ENCODE data around the gene TNFSF4.

The TNFSF4 gene

DNA sequence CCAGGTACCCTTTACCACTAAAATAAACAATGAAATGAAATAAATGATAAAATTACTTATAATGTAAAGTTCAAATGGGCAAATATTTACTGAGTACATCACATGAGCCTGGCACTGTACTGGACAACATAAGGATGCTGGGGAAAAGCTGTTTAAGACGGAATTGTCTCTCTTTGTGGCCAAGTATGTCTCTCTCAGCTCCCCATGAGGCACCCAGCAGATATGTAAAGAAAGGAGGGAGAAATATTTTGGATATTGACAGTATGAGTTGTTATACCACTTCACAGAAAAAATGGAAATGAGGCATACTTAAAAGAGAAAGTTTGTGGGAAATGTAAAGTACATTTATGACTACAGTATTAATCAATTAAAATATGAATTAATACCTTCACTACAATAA lies 1.0 kb upstream of the TNFSF4 start:
- Histone ChIP-seq H3K9ac (ENCODE audit: low read depth, low read length) (no peak overlapping the region), H3K27me3 (ENCODE audit: insufficient read depth, low read length) (peaks cover 44% of the 10 kb centered on the region)

DNA sequence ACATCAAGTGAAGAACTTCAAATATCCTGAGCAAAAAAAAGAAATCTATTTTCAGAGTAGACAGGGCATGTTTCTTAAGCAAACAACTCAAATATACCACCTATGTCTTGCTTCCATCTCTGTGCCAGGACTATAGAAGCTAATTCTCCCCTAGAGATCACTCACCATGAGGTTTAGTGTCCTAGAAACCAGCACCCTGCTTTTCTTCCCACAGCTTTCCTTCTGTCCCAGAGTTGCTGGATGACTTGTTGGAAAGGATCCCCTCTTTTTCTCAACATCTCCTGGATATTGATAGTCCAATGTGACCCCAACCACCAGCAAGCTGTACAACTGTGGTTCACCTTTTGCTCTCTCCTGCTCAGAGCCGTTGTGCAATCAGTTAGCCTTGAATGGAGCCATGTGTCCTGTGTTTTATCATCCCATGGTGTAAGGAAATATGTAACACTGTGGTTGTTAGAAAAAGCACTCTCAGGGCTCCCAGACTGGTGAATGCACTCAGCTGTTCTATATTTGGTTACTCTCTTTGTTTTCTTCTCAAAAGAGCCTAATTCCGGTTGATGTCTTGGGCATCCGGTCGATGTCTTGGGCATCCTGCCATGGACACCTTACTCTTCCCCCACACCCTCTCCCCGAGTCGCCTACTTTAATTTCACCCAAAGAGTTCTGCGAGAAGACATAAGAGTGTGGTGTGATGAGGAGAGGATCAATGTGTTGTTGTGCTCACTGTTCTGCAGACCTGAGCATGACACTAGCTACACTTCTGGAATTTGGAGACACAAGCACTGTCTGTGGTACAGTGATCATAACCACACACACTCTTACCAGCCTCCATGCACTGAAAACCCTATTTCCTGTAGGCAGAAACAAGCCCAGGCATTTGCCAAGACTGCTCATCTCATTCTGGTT lies 1.7 kb downstream of the TNFSF4 start:
- Histone ChIP-seq H3K27me3 (ENCODE audit: insufficient read depth, low read length) (peaks cover 20% of the 10 kb centered on the region), H3K9ac (ENCODE audit: low read depth, low read length) (no peak overlapping the region), H3K4me1 (ENCODE audit: insufficient read depth, low read length) (peaks cover 9% of the 10 kb centered on the region; the same call in 1 of the 2 replicates), H3K27ac (ENCODE audit: low read length) (no peak overlapping the region), H3K9me3 (ENCODE audit: insufficient read depth, low read depth, low read length) (no peaks in the 10 kb centered on the region), H3K4me3 (ENCODE audit: low read length) (no peak overlapping the region), H3K36me3 (ENCODE audit: insufficient read depth, low read depth, low read length) (no peaks in the 10 kb centered on the region)

More for the DNA sequence above, 1.0 kb upstream of the TNFSF4 start:
- no peaks in the 10 kb centered on the region for H3K9me3 ChIP-seq (ENCODE audit: insufficient read depth, low read depth, low read length)
- H3K4me3 ChIP-seq (ENCODE audit: low read length), result no peak overlapping the region
- H3K36me3 ChIP-seq (ENCODE audit: insufficient read depth, low read depth, low read length), result no peaks in the 10 kb centered on the region
- H3K4me1 ChIP-seq (ENCODE audit: insufficient read depth, low read length), result peaks cover 2% of the 10 kb centered on the region; the same call in 1 of the 2 replicates
- H3K27ac ChIP-seq (ENCODE audit: low read length), result no peak overlapping the region

DNA sequence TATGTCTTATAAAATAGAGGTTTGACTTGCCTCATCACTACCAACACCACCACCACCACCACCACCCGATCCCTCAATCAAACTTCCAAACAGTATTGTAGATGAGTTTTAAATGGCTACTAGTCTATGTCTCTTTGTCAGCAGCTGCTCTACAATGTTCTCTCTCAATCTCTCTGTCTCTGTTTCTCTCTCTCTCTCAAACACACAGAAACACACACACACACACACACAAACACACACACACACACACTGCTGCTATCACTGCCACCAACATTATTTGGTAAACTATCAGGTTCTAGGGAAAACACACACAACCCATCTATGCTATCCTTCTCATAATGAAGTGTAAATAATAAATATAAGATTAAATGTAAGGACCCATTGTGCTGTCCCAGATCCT lies 2.4 kb downstream of the TNFSF4 start:
- Histone ChIP-seq H3K36me3 (ENCODE audit: insufficient read depth, low read depth, low read length) (no peaks in the 10 kb centered on the region), H3K27ac (ENCODE audit: low read length) (no peak overlapping the region), H3K9me3 (ENCODE audit: insufficient read depth, low read depth, low read length) (no peaks in the 10 kb centered on the region), H3K27me3 (ENCODE audit: insufficient read depth, low read length) (peaks cover 13% of the 10 kb centered on the region), H3K9ac (ENCODE audit: low read depth, low read length) (no peak overlapping the region), H3K4me1 (ENCODE audit: insufficient read depth, low read length) (peaks cover 9% of the 10 kb centered on the region; the same call in 1 of the 2 replicates), H3K4me3 (ENCODE audit: low read length) (no peak overlapping the region)

DNA sequence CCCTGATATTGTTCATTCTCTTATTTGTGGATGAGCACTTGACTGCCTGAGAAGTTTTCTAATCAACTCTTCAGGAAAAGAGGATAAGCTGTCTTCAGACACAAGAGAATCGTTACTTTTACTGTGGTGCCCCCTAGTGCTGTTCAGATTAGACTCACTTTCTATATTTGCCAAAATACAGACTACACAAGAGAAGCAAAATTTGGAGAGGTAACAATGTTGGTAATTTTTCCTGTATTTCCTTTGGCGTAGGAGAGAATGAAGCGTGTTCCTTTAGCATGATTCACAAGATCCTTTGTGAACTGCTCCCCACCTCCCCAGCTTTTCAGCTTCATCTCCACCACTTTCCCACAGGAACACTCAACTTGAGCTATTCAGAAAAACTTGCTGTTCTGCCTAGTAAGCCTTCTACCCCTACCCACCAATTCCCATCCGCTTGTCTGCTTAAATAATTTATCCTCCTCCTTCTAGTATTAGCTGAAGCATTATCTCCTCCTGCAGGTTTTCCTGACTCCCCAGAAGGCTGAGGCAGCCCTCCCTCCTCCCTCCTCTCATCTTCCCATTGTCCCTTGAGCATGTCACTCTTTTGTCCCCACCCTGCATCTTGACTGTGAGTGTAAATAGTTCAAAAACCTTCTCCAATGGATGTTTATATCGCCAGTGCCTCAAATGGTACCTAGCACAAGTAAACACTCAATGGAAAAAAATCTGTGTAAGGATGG lies 4.5 kb downstream of the TNFSF4 start:
- H3K9ac ChIP-seq (ENCODE audit: low read depth, low read length), result no peak overlapping the region
- peaks cover 9% of the 10 kb centered on the region; the same call in 1 of the 2 replicates for H3K4me1 ChIP-seq (ENCODE audit: insufficient read depth, low read length)
- no peaks in the 10 kb centered on the region for H3K36me3 ChIP-seq (ENCODE audit: insufficient read depth, low read depth, low read length)
- H3K9me3 ChIP-seq (ENCODE audit: insufficient read depth, low read depth, low read length), result no peaks in the 10 kb centered on the region
- no peak overlapping the region for H3K4me3 ChIP-seq (ENCODE audit: low read length)
- no peaks in the 10 kb centered on the region; the same call in 1 of the 2 replicates for H3K27me3 ChIP-seq (ENCODE audit: insufficient read depth, low read length)
- H3K27ac ChIP-seq (ENCODE audit: low read length), result no peak overlapping the region

DNA sequence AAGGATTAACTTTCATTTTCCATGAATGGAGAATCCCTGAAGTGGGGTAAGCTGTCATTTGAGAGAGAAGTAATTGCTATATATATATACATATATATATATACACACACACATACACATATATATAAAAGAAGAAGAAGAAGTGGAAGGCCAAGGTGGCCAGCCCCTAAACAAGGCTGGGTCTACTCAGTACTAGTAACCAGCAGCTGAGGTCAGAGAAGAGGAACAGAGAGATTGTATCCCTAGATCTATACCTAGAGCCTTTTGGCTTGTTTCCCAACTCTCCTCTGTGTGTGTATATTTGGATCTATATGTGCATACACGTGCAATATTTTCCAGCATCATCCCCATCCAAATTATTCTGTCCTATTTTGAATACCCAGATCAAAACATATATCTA lies 5.2 kb downstream of the TNFSF4 start:
- Histone ChIP-seq H3K4me3 (ENCODE audit: low read length) (no peak overlapping the region), H3K4me1 (ENCODE audit: insufficient read depth, low read length) (peaks cover 9% of the 10 kb centered on the region; the same call in 1 of the 2 replicates), H3K36me3 (ENCODE audit: insufficient read depth, low read depth, low read length) (no peaks in the 10 kb centered on the region), H3K27me3 (ENCODE audit: insufficient read depth, low read length) (no peaks in the 10 kb centered on the region; the same call in 1 of the 2 replicates), H3K9me3 (ENCODE audit: insufficient read depth, low read depth, low read length) (no peaks in the 10 kb centered on the region), H3K9ac (ENCODE audit: low read depth, low read length) (no peak overlapping the region), H3K27ac (ENCODE audit: low read length) (no peak overlapping the region)

DNA sequence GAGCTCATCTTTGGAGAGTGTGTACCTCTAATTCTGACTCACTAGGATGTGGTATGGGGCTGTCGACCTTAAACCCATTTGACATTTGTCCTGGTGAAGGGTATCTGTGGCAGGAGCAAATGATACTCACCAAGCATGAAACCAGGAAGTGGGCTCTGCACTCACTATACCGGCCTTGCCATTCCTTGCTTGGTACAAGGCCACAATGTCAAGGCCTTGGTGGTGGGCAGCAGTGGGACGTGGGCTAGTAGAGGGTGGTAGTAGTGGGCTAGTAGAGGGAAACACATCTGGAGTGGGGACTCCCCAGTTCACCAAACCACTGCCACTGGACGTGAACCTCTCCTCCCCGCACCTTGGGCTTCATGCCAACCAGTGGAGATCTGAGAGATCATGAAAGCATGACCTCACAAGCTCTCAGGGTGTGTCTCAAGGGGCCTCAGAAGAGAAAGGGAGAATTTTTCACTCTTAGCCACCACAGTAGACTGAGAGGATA lies 11.5 kb downstream of the TNFSF4 start:
- H3K36me3 ChIP-seq (ENCODE audit: insufficient read depth, low read depth, low read length), result no peaks in the 10 kb centered on the region
- no peaks in the 10 kb centered on the region for H3K27me3 ChIP-seq (ENCODE audit: insufficient read depth, low read length)
- H3K9me3 ChIP-seq (ENCODE audit: insufficient read depth, low read depth, low read length), result no peaks in the 10 kb centered on the region
- H3K4me1 ChIP-seq (ENCODE audit: insufficient read depth, low read length), result no peaks in the 10 kb centered on the region
- H3K9ac ChIP-seq (ENCODE audit: low read depth, low read length), result no peak overlapping the region
- H3K27ac ChIP-seq (ENCODE audit: low read length), result no peak overlapping the region
- no peak overlapping the region for H3K4me3 ChIP-seq (ENCODE audit: low read length)

DNA sequence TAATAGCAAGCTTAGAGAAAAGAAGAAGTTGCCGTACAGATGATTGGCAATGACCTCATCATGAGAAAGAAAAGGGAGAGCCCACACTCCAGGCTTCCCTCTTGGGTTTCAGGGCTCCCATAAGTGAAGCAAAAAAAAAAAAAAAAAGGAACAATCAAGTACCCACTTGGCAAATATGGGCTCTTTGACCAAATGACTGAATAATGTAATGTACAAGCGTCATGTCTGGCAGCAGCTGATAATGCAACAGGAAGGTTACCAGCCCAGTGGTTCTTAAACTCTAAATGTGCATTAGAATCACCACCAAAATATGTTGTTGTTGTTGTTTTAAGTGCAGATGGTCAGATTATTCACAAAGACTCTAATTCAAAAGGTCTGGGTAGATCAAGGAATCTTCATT lies 13.5 kb downstream of the TNFSF4 start:
- H3K4me3 ChIP-seq (ENCODE audit: low read length), result no peak overlapping the region
- H3K36me3 ChIP-seq (ENCODE audit: insufficient read depth, low read depth, low read length), result no peaks in the 10 kb centered on the region
- H3K9me3 ChIP-seq (ENCODE audit: insufficient read depth, low read depth, low read length), result no peaks in the 10 kb centered on the region
- H3K9ac ChIP-seq (ENCODE audit: low read depth, low read length), result no peak overlapping the region
- H3K27me3 ChIP-seq (ENCODE audit: insufficient read depth, low read length), result no peaks in the 10 kb centered on the region
- no peak overlapping the region for H3K27ac ChIP-seq (ENCODE audit: low read length)
- H3K4me1 ChIP-seq (ENCODE audit: insufficient read depth, low read length), result no peaks in the 10 kb centered on the region

DNA sequence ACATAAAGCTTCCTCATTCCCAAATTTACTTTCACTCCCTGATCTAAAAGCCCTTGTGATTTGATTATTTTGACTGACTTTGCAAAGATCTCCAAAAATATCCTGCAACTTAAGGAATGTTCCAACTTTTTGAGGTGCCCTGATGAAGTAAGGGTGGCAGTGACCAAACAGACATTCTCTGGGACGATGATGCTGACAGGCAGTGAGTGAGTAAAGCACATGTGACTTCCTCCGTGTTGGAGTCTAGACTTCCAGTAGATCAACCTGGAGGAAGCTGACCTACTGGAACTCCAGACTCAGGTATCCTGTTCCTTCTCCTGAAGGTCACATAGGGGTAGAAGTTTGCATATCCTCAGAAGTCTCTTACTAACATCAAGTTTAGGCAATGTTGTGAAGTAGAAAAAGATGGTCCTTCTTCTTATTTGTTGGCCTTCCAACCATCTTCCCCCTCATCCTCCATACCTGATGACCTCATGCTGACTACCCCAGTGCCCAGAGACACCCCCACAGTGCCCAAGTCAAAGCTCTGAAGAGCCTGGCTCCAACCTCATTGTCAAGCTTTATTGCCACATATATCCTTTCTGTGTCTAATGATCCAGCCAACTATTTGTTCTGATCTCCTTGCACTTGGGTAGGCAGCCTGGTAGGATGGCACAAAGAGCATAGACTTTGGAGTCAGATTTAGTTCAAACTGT lies 16.0 kb downstream of the TNFSF4 start:
- Histone ChIP-seq H3K27ac (ENCODE audit: low read length) (no peak overlapping the region), H3K4me1 (ENCODE audit: insufficient read depth, low read length) (no peaks in the 10 kb centered on the region), H3K27me3 (ENCODE audit: insufficient read depth, low read length) (no peaks in the 10 kb centered on the region), H3K4me3 (ENCODE audit: low read length) (no peak overlapping the region), H3K36me3 (ENCODE audit: insufficient read depth, low read depth, low read length) (no peaks in the 10 kb centered on the region), H3K9me3 (ENCODE audit: insufficient read depth, low read depth, low read length) (no peaks in the 10 kb centered on the region), H3K9ac (ENCODE audit: low read depth, low read length) (no peak overlapping the region)

DNA sequence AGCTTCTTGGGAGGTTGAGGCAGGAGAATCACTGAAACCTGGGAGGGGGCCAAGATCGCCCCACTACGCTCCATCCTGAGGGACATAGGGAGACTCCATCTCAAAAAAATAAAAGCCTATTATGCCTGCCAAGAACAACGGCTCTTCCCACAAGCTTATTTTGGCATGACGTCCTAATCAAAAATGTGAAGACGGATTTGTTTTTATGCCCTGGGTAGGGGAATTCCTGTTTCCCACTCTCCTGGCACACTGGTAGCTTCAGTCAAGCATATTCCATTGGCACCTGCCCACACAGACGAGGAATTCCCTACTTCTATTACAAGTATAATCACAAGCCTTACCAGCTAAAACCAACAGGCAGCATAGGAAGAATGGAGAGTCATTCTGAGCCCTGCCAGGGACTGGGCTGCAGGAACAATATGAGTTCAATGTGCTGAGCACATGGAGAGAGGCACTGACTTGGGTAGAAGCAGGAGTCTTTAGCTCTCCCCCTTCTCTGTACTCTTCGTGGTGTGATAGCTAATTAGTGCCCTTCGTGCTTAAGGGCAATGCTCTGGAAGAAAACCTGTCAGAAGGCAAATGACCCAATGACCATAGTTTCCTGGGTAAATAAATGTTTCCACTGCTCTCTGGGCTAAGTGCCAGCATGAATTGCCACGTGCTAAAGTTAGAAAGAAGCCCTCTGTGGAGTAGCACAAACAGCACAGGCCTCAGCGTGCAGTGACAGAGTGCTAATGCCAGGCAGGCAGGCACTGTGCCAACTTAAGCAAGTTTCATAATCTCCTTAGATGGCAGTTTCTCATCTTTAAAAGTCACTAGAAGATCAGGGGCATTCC lies 16.8 kb downstream of the TNFSF4 start:
- H3K27ac ChIP-seq (ENCODE audit: low read length), result no peak overlapping the region
- H3K4me1 ChIP-seq (ENCODE audit: insufficient read depth, low read length), result no peaks in the 10 kb centered on the region
- H3K9ac ChIP-seq (ENCODE audit: low read depth, low read length), result no peak overlapping the region
- no peaks in the 10 kb centered on the region for H3K27me3 ChIP-seq (ENCODE audit: insufficient read depth, low read length)
- no peak overlapping the region for H3K4me3 ChIP-seq (ENCODE audit: low read length)
- no peaks in the 10 kb centered on the region for H3K9me3 ChIP-seq (ENCODE audit: insufficient read depth, low read depth, low read length)
- no peaks in the 10 kb centered on the region for H3K36me3 ChIP-seq (ENCODE audit: insufficient read depth, low read depth, low read length)

DNA sequence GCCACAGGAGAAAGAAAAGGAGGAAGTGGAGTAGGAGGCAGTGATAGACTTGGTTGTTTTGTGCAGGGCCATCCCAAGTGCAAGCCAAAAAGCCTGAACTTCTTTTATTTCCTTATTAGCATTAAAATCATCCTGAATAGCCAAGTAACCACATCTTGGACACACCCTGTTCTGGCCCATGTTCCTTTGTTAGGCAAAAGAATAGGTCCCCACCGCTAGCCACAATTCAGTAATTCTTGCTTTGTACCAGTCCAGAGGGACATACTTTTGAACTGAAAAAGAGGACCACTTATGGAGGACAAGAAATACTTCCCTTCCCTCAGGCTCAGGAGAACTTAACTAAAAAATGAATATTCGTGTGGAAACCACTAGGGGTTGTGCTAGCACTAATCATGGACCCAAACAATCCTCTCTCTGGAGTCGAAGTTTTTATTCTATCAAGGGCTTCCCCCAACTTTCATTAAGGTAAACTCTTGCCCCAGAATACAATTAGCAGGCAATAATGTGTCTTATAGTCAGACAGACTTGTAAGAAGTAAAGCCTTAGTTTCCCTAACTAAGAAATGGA lies 19.4 kb downstream of the TNFSF4 start:
- Histone ChIP-seq H3K27me3 (ENCODE audit: insufficient read depth, low read length) (no peaks in the 10 kb centered on the region), H3K9me3 (ENCODE audit: insufficient read depth, low read depth, low read length) (no peaks in the 10 kb centered on the region), H3K27ac (ENCODE audit: low read length) (no peak overlapping the region), H3K4me3 (ENCODE audit: low read length) (no peak overlapping the region), H3K36me3 (ENCODE audit: insufficient read depth, low read depth, low read length) (no peaks in the 10 kb centered on the region), H3K4me1 (ENCODE audit: insufficient read depth, low read length) (no peaks in the 10 kb centered on the region), H3K9ac (ENCODE audit: low read depth, low read length) (no peak overlapping the region)

Data from iPS-20b (cell line).